H1 (cell line): ENCODE data around the gene SCUBE2. TPM values are rescaled to one million over a fixed set of nuclear protein-coding genes. Genes with fewer than 3 reads are reported as not detected.

Source experiments
- CTCF ChIA-PET: fragments of 300-600 bp; sonication (Branson Sonifier 250); formaldehyde crosslinking; loops from one replicate; lab custom pipeline; 2021; ENCODE audit not compliant: partially characterized antibody; lab: Charles Lee
- POLR2A ChIA-PET: fragments of 300-600 bp; sonication (Branson Sonifier 250); formaldehyde crosslinking; loops from one replicate; lab custom pipeline; 2021; ENCODE audit warnings: inconsistent platforms; ENCODE audit not compliant: partially characterized antibody; lab: Charles Lee
- DNase-seq, 2 experiments: peaks; one replicate each; pipeline versions ENCODE4 v3.0.0 to v3.0.0-alpha.2; 2010 to 2022; ENCODE audit warnings: low spot score in 2 of 2, low read depth in 1 of 2, mixed read lengths in 1 of 2
- FAIRE-seq: peaks from 2 replicates; lab custom pipeline; 2011; peaks lifted over from hg19 to GRCh38; lab: Jason Lieb, UNC
- H2AFZ ChIP-seq: 2 replicates; pipeline ENCODE4 v1.8.1; 2012; ENCODE audit warnings: low read length, inconsistent platforms
- H2AK5ac ChIP-seq: 2 replicates; pipeline ENCODE4 v1.6.1; 2013; ENCODE audit warnings: low read depth, low read length
- H2BK120ac ChIP-seq: replicated peaks from 2 replicates; pipeline ENCODE3; 2013; ENCODE audit warnings: low read depth, low read length, inconsistent platforms
- H2BK12ac ChIP-seq: 2 replicates; pipeline ENCODE4 v1.6.1; 2013; ENCODE audit warnings: low read depth, low read length
- H2BK15ac ChIP-seq: 2 replicates; pipeline ENCODE4 v1.6.1; 2013; ENCODE audit warnings: low read length
- H2BK20ac ChIP-seq: 2 replicates; pipeline ENCODE4 v1.6.1; 2013; ENCODE audit warnings: low read length
- H2BK5ac ChIP-seq: 2 replicates; pipeline ENCODE4 v1.6.1; 2013; ENCODE audit warnings: low read depth, low read length
- H3K14ac ChIP-seq: 2 replicates; pipeline ENCODE4 v1.6.1; 2013; ENCODE audit warnings: inconsistent platforms; ENCODE audit not compliant: insufficient read length
- H3K18ac ChIP-seq: 2 replicates; pipeline ENCODE4 v1.6.1; 2013; ENCODE audit warnings: low read length; ENCODE audit errors: extremely low read depth
- H3K23ac ChIP-seq: 2 replicates; pipeline ENCODE4 v1.6.1; 2013; ENCODE audit warnings: inconsistent platforms; ENCODE audit not compliant: insufficient read length
- H3K23me2 ChIP-seq: 2 replicates; pipeline ENCODE4 v1.6.1; 2013; ENCODE audit warnings: low read depth, low read length
- H3K27ac ChIP-seq: 2 replicates; pipeline ENCODE4 v1.6.1; 2011; ENCODE audit warnings: low read depth, low read length, inconsistent platforms
- H3K27me3 ChIP-seq, 4 experiments: replicated peaks in 1 of 4; 1 replicate in 1 of 4; 2 replicates in 3 of 4; pipeline versions ENCODE4 v1.6.1 to v1.8.1; 2011 to 2013; ENCODE audit warnings: low read length in 3 of 4, mild to moderate bottlenecking in 3 of 4, inconsistent platforms in 2 of 4, mixed read lengths in 2 of 4, moderate library complexity in 1 of 4; ENCODE audit not compliant: control insufficient read depth in 3 of 4, insufficient read depth in 3 of 4; ENCODE audit errors: extremely low read depth in 1 of 4
- H3K36me3 ChIP-seq, 4 experiments: 2 replicates each; pipeline versions ENCODE4 v1.6.1 to v1.8.1; 2011 to 2013; ENCODE audit warnings: mild to moderate bottlenecking in 4 of 4, low read length in 3 of 4, moderate library complexity in 2 of 4, control low read depth in 1 of 4, inconsistent platforms in 1 of 4; ENCODE audit not compliant: insufficient read depth in 4 of 4, control insufficient read depth in 2 of 4
- H3K4ac ChIP-seq: replicated peaks from 2 replicates; pipeline ENCODE3; 2013; ENCODE audit warnings: low read length, low read depth, mixed read lengths, inconsistent platforms; ENCODE audit not compliant: insufficient read length
- H3K4me1 ChIP-seq, 4 experiments: replicated peaks in 1 of 4; 1 replicate in 1 of 4; 2 replicates in 3 of 4; pipeline versions ENCODE4 v1.6.1 to v1.8.1; 2011 to 2013; ENCODE audit warnings: low read length in 3 of 4, inconsistent platforms in 2 of 4, mixed read lengths in 1 of 4; ENCODE audit not compliant: insufficient read depth in 4 of 4, control insufficient read depth in 3 of 4
- H3K4me2 ChIP-seq, 2 experiments: 2 replicates each; pipeline versions ENCODE4 v1.6.1 to v1.8.1; 2011 to 2013; ENCODE audit warnings: low read depth in 2 of 2, low read length in 2 of 2, control low read depth in 1 of 2, inconsistent platforms in 1 of 2, mild to moderate bottlenecking in 1 of 2; ENCODE audit not compliant: insufficient read depth in 1 of 2
- H3K4me3 ChIP-seq, 4 experiments: fragments of 200-600, 300-600 bp in 1 of 4; sonication (generic), shearing (Covaris generic), sonication (Bioruptor Twin) in 1 of 4; 2 replicates each; pipeline versions ENCODE4 v1.5.1 to v1.8.1; 2011 to 2016; ENCODE audit warnings: low read length in 4 of 4, low read depth in 3 of 4, control low read depth in 2 of 4, inconsistent platforms in 2 of 4, mild to moderate bottlenecking in 2 of 4, mixed read lengths in 1 of 4, moderate library complexity in 1 of 4; ENCODE audit not compliant: insufficient read depth in 2 of 4; ENCODE audit errors: extremely low read depth in 1 of 4
- H3K56ac ChIP-seq: replicated peaks from 2 replicates; pipeline ENCODE3; 2013; ENCODE audit warnings: low read depth, mild to moderate bottlenecking, mixed read lengths, low read length, inconsistent platforms; ENCODE audit not compliant: insufficient read length
- H3K79me1 ChIP-seq: 2 replicates; pipeline ENCODE4 v1.6.1; 2013; ENCODE audit warnings: low read depth, low read length, control low read depth
- H3K79me2 ChIP-seq, 2 experiments: 2 replicates each; pipeline versions ENCODE4 v1.6.1 to v1.8.1; 2012 to 2013; ENCODE audit warnings: low read length in 2 of 2, mild to moderate bottlenecking in 2 of 2, inconsistent platforms in 1 of 2; ENCODE audit not compliant: insufficient read depth in 2 of 2, control insufficient read depth in 1 of 2
- H3K9ac ChIP-seq, 4 experiments: replicated peaks in 1 of 4; 1 replicate in 1 of 4; 2 replicates in 3 of 4; pipeline versions ENCODE4 v1.6.1 to v1.8.1; 2011 to 2013; ENCODE audit warnings: low read depth in 3 of 4, low read length in 3 of 4, control low read depth in 2 of 4, mild to moderate bottlenecking in 2 of 4, moderate library complexity in 2 of 4, inconsistent platforms in 1 of 4; ENCODE audit errors: extremely low read depth in 1 of 4
- H3K9me3 ChIP-seq, 2 experiments: 2 replicates each; pipeline versions ENCODE4 v1.6.1 to v1.8.1; 2012 to 2013; ENCODE audit warnings: mild to moderate bottlenecking in 2 of 2, moderate library complexity in 2 of 2, control low read depth in 1 of 2, inconsistent platforms in 1 of 2, low read depth in 1 of 2, low read length in 1 of 2, mixed read lengths in 1 of 2; ENCODE audit not compliant: insufficient read depth in 2 of 2
- H4K20me1 ChIP-seq, 2 experiments: replicated peaks in 1 of 2; 2 replicates each; pipeline versions ENCODE3 to v1.8.1; 2011 to 2013; ENCODE audit warnings: inconsistent platforms in 2 of 2, low read length in 2 of 2, mild to moderate bottlenecking in 1 of 2; ENCODE audit not compliant: insufficient read depth in 2 of 2, control insufficient read depth in 1 of 2
- H4K5ac ChIP-seq: 2 replicates; pipeline ENCODE4 v1.6.1; 2013; ENCODE audit warnings: low read length, low read depth, mixed read lengths, inconsistent platforms; ENCODE audit not compliant: insufficient read length
- H4K8ac ChIP-seq: 2 replicates; pipeline ENCODE4 v1.8.0; 2013; ENCODE audit warnings: mild to moderate bottlenecking, moderate library complexity, low read length, inconsistent platforms; ENCODE audit not compliant: insufficient read depth; ENCODE audit errors: extremely low read depth
- H4K91ac ChIP-seq: replicated peaks from 2 replicates; pipeline ENCODE3; 2013; ENCODE audit warnings: low read length, mixed read lengths, inconsistent platforms; ENCODE audit not compliant: insufficient read length
- CEBPB ChIP-seq: IDR thresholded peaks from 2 replicates; pipeline ENCODE4 v1.6.1; 2012; ENCODE audit warnings: low read depth, low read length
- GTF2F1 ChIP-seq: IDR thresholded peaks from 2 replicates; pipeline ENCODE4 v1.6.1; 2012; ENCODE audit warnings: low read depth, low read length, improper control_type of control experiment, borderline replicate concordance
- HDAC6 ChIP-seq: IDR thresholded peaks from one replicate; pipeline ENCODE4 v1.7.1; 2012; ENCODE audit warnings: low read depth, mild to moderate bottlenecking, inconsistent platforms, low read length, moderate library complexity
- KDM1A ChIP-seq: fragments of 200-600, 300-600 bp; sonication (generic); IDR thresholded peaks from 2 replicates; pipeline ENCODE4 v1.7.1; 2016; ENCODE audit warnings: mild to moderate bottlenecking, low read length, borderline replicate concordance
- MAFK ChIP-seq: IDR thresholded peaks from 2 replicates; pipeline ENCODE4 v1.6.1; 2012; ENCODE audit warnings: low read depth, mild to moderate bottlenecking, improper control_type of control experiment, low read length
- NRF1 ChIP-seq: IDR thresholded peaks from 2 replicates; pipeline ENCODE4 v1.6.1; 2011; ENCODE audit warnings: mild to moderate bottlenecking, low read depth, low read length, improper control_type of control experiment
- POLR2AphosphoS5 ChIP-seq: IDR thresholded peaks from 2 replicates; pipeline ENCODE4 v1.6.1; 2011; ENCODE audit warnings: low read depth, low read length
- RBBP5 ChIP-seq: IDR thresholded peaks from 2 replicates; pipeline ENCODE4 v1.7.1; 2012; ENCODE audit warnings: low read depth, mild to moderate bottlenecking, inconsistent platforms, low read length, moderate library complexity, borderline replicate concordance
- RFX5 ChIP-seq: IDR thresholded peaks from 2 replicates; pipeline ENCODE4 v1.6.1; 2011; ENCODE audit warnings: low read depth, low read length, improper control_type of control experiment, borderline replicate concordance
- TAF1 ChIP-seq: IDR thresholded peaks from 2 replicates; pipeline ENCODE4 v1.6.1; 2011; ENCODE audit warnings: mild to moderate bottlenecking, low read depth, low read length
- TBP ChIP-seq: IDR thresholded peaks from 2 replicates; pipeline ENCODE4 v1.6.1; 2011; ENCODE audit warnings: low read depth, low read length, improper control_type of control experiment
- TCF12 ChIP-seq: IDR thresholded peaks from 2 replicates; pipeline ENCODE4 v1.6.1; 2011; ENCODE audit warnings: low read depth, mild to moderate bottlenecking, low read length
- WGBS, 2 experiments: shearing (Covaris generic) in 1 of 2; methylation state at CpG; one replicate each; pipeline versions ENCODE4 v1.1.6 to v1.1.7; 2013 to 2015; ENCODE audit warnings: low lambda C conversion rate in 2 of 2, mixed read lengths in 2 of 2, inconsistent platforms in 1 of 2, low coverage in 1 of 2, missing lambda C conversion rate in 1 of 2; ENCODE audit not compliant: insufficient replicate concordance in 2 of 2, insufficient coverage in 1 of 2, insufficient read length in 1 of 2; ENCODE audit errors: extremely low coverage in 1 of 2, missing lambda C conversion rate in 1 of 2; 5-methylcytosine and 5-hydroxymethylcytosine counted together
- polyA plus RNA-seq, 7 experiments: library from polyadenylated mRNA; depleted of rRNA in 3 of 7; stranded (reverse) in 5 of 7; unstranded in 2 of 7; fragments of >200 nt in 5 of 7; fragments of 200-250 nt in 2 of 7; gene quantifications; 1 replicate in 5 of 7; 2 replicates in 1 of 7; 4 replicates in 1 of 7; pipeline versions ENCODE4 v1.2.1 to v1.2.3, GENCODE V29; 2011 to 2013; ENCODE audit warnings: missing spikeins in 2 of 7, mixed read lengths in 2 of 7
- total RNA-seq: library from RNA; stranded (reverse); fragmentation: NEBNext Ultra II Directional; extraction: Animal tissue kit (Norgen Biotek cat#: 25700); gene quantifications from 2 replicates; pipeline ENCODE4 v1.2.1, GENCODE V29; 2021

The SCUBE2 gene
- total and polyA plus RNA-seq, 2 of the 8 experiments (the other 6 are each of a cell fraction or from before 2014, with no cell fraction given), result 0.29 to 1.2 TPM

DNA sequence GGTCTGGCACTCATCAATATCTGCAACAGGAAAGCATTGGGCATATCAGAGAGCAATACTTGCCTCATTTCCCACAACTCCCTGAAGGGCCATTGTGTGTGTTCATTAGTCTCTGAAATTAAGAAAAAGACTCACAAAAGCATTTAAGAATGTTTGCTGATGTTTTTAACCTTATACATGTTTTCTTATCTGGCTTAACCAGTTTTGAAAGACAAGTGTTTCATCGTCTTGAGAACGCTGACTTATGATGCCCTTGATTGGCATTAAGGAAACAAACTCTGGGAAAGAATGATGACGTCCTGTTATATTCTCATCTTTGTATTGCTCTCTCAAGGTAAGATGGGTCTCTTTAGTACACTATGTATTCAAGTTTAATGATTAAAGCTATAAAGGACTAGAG lies 32.0 kb downstream of the SCUBE2 start:
- no peak overlapping the region for H3K4me2 ChIP-seq
- H2BK12ac ChIP-seq, result no peak overlapping the region
- no peak overlapping the region for H2AK5ac ChIP-seq
- no peak overlapping the region for H2BK5ac ChIP-seq
- H4K5ac ChIP-seq, result no peak overlapping the region
- H3K14ac ChIP-seq, result no peak overlapping the region
- no peak overlapping the region for H4K8ac ChIP-seq
- no peak overlapping the region for H3K23ac ChIP-seq
- ChIA-PET CTCF (interaction anchor here (0.8 to 11.7 kb wide), 17 partner anchors 8 to 100 kb away, joined by 3 to 137 read pairs (median 5); no protein-coding TSS in a partner anchor), POLR2A (no interaction called here)
- DNase-seq (no peak), FAIRE-seq (no peak)
- no peaks in the 10 kb centered on the region for H3K79me1 ChIP-seq
- no peak overlapping the region for H3K56ac ChIP-seq
- H4K91ac ChIP-seq, result no peak overlapping the region
- H4K20me1 ChIP-seq, result no peaks in the 10 kb centered on the region
- no peaks in the 10 kb centered on the region for H3K4me1 ChIP-seq
- H3K27me3 ChIP-seq, result no peaks in the 10 kb centered on the region
- H2BK20ac ChIP-seq, result no peak overlapping the region
- H3K4me3 ChIP-seq, result no peak overlapping the region
- H3K18ac ChIP-seq, result no peak overlapping the region
- H3K9me3 ChIP-seq, result no peaks in the 10 kb centered on the region
- no peaks in the 10 kb centered on the region for H3K79me2 ChIP-seq
- no peaks in the 10 kb centered on the region for H3K36me3 ChIP-seq
- no peak overlapping the region for H2BK120ac ChIP-seq
- 86% methylated on average over 3 of the region's 3 CpGs; no CpG with 5 or more reads in 1 of the 2 experiments for WGBS, 2 experiments
- no peak overlapping the region for H2AFZ ChIP-seq
- H3K4ac ChIP-seq, result no peak overlapping the region
- TF ChIP-seq RBBP5 (no peak), KDM1A (no peak), TBP (no peak), NRF1 (no peak), CEBPB (no peak), HDAC6 (no peak), TCF12 (no peak), GTF2F1 (no peak), RFX5 (no peak), POLR2AphosphoS5 (no peak), TAF1 (no peak), MAFK (no peak)
- H3K9ac ChIP-seq, result no peak overlapping the region
- no peaks in the 10 kb centered on the region for H3K23me2 ChIP-seq
- no peak overlapping the region for H3K27ac ChIP-seq
- no peak overlapping the region for H2BK15ac ChIP-seq
